Fibroblast of lung (primary cell): Measurements from ENCODE around the gene TCERG1L. TPM values are rescaled to one million over a fixed set of nuclear protein-coding genes. Genes with fewer than 3 reads are reported as not detected.

Experiments
- DNase-seq, 2 donors: peaks; one replicate each; pipeline versions ENCODE4 v3.0.0 to v3.0.0-alpha.2; 2010; ENCODE audit warnings: low read depth in 2 of 2
- H2AFZ ChIP-seq: 2 replicates; pipeline ENCODE4 v1.5.1; 2012; ENCODE audit warnings: low read length, control low read depth, inconsistent platforms
- H3K27ac ChIP-seq: 2 replicates; pipeline ENCODE4 v1.5.1; 2011; ENCODE audit warnings: low read length, control low read depth; ENCODE audit not compliant: insufficient read depth
- H3K27me3 ChIP-seq: 2 replicates; pipeline ENCODE4 v1.5.1; 2011; ENCODE audit warnings: mild to moderate bottlenecking, low read length; ENCODE audit not compliant: control insufficient read depth, insufficient read depth
- H3K36me3 ChIP-seq: 2 replicates; pipeline ENCODE4 v1.5.1; 2011; ENCODE audit warnings: low read length; ENCODE audit not compliant: control insufficient read depth, insufficient read depth
- H3K4me1 ChIP-seq: 2 replicates; pipeline ENCODE4 v1.5.1; 2011; ENCODE audit warnings: low read length; ENCODE audit not compliant: control insufficient read depth, insufficient read depth; ENCODE audit errors: extremely low read depth
- H3K4me2 ChIP-seq: 2 replicates; pipeline ENCODE4 v1.5.1; 2011; ENCODE audit warnings: low read length, control low read depth; ENCODE audit not compliant: insufficient read depth; ENCODE audit errors: extremely low read depth
- H3K4me3 ChIP-seq, 4 experiments: fragments of 200-600 bp in 1 of 4; sonication (generic) in 1 of 4; replicated peaks in 1 of 4; 2 replicates each; pipeline ENCODE4 v1.5.1; 2011 to 2016; ENCODE audit warnings: low read length in 4 of 4, low read depth in 3 of 4, mild to moderate bottlenecking in 3 of 4, control low read depth in 2 of 4, inconsistent platforms in 1 of 4, mixed read lengths in 1 of 4; ENCODE audit not compliant: insufficient read depth in 1 of 4; ENCODE audit errors: control extremely low read depth in 1 of 4
- H3K79me2 ChIP-seq: 2 replicates; pipeline ENCODE4 v1.5.1; 2012; ENCODE audit warnings: mild to moderate bottlenecking, low read length, inconsistent platforms; ENCODE audit not compliant: control insufficient read depth, insufficient read depth
- H3K9ac ChIP-seq: 2 replicates; pipeline ENCODE4 v1.5.1; 2011; ENCODE audit warnings: mild to moderate bottlenecking, low read length, control low read depth; ENCODE audit not compliant: insufficient read depth
- H3K9me3 ChIP-seq: 2 replicates; pipeline ENCODE4 v1.5.1; 2012; ENCODE audit warnings: low read depth, low read length; ENCODE audit not compliant: control insufficient read depth, insufficient read depth
- H4K20me1 ChIP-seq: 2 replicates; pipeline ENCODE4 v1.5.1; 2011; ENCODE audit warnings: low read length; ENCODE audit not compliant: control insufficient read depth, insufficient read depth; ENCODE audit errors: extremely low read depth
- EZH2 ChIP-seq: IDR thresholded peaks from 2 replicates; pipeline ENCODE4 v1.5.1; 2012; ENCODE audit warnings: low read length, control low read depth, mild to moderate bottlenecking; ENCODE audit errors: missing control alignments
- polyA plus RNA-seq, 2 donors: library from polyadenylated mRNA; depleted of rRNA in 1 of 2; stranded (reverse) in 1 of 2; unstranded in 1 of 2; fragments of >200 nt; gene quantifications; 2 replicates each; pipeline ENCODE4 v1.2.1, GENCODE V29; 2011 to 2012; ENCODE audit warnings: missing spikeins in 1 of 2
- total RNA-seq: library from RNA; depleted of rRNA; stranded (reverse); fragments of >200 nt; gene quantifications from 2 replicates; pipeline ENCODE4 v1.2.1, GENCODE V29; 2014
- TF ChIP-seq, protein P1 (sequence below), 2 donors: IDR thresholded peaks in 1 of 2; conservative IDR thresholded peaks in 1 of 2; 1 replicate in 1 of 2; 2 replicates in 1 of 2; pipeline ENCODE4 v1.5.1; 2011 to 2012; ENCODE audit warnings: low read length in 2 of 2, control low read depth in 1 of 2, inconsistent platforms in 1 of 2, low read depth in 1 of 2, mild to moderate bottlenecking in 1 of 2

The TCERG1L gene
- total and polyA plus RNA-seq, 2 donors (not counting 1 experiment from before 2014, with no cell fraction given): 0.02 TPM; not detected in 1

DNA sequence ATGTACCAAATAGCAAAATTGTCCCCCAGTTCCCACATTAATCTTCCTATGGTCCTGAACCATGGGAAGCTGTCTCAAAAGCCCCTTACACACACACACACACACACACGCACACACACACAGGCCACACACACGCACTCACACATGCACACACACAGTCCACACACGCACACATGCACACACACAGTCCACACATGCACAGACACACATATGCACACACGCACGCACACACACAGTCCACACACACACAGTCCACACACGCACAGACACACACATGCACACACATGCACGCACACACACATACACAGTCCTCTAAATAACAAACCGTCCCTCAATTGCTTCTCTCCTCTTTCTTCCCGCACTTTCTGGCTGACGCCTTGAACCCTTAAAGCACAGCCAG lies 265.3 kb downstream of the TCERG1L start:
- no peaks in the 10 kb centered on the region for H3K4me1 ChIP-seq
- no peak overlapping the region for H2AFZ ChIP-seq
- H3K27ac ChIP-seq: no peak overlapping the region
- H3K79me2 ChIP-seq: no peaks in the 10 kb centered on the region
- no peaks in the 10 kb centered on the region for H3K27me3 ChIP-seq
- H3K9ac ChIP-seq: no peak overlapping the region
- H4K20me1 ChIP-seq: no peaks in the 10 kb centered on the region
- H3K4me2 ChIP-seq: no peak overlapping the region
- no peak for TF ChIP-seq EZH2
- no peak overlapping the region for H3K4me3 ChIP-seq
- no peak for DNase-seq
- no peaks in the 10 kb centered on the region for H3K36me3 ChIP-seq
- no peaks in the 10 kb centered on the region for H3K9me3 ChIP-seq

- Histone ChIP-seq H3K9me3 (no peaks in the 10 kb centered on the region), H2AFZ (no peak overlapping the region)
Measured at GRCh38 chr10:131044379-131045111, 267.0 kb downstream of the TCERG1L start.

DNA sequence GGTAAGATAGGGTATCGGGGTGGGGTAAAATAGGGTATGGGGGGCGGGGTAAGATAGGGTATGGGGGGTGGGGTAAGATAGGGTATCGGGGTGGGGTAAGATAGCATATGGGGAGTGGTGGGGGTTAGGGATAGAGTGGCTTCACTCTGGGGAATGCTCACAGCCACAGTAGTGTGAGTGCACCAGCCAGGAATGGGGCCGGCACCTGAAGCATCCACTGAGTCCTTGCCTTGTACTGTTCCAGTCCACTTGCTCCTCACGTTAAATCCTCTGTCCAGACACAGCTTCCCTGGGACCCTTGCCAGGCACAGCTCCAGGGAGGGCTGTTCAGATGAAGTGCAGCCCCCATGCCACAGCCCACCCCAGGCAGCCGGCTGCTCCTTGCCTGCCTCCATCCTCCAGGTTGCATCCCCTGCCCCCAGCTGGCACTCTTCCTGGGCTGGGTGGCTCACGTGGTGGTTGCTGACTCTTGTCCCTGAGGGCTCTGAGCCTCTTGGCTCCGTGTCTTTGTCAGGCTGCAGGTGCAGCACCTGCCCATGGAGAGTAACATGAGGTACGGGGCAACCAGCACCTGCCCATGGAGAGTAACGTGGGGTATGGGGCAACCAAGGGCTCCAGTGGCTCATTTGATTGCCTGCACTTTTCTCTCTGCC lies 268.4 kb downstream of the TCERG1L start:
- Histone ChIP-seq H2AFZ (no peak overlapping the region), H3K4me3 (no peak overlapping the region), H3K27me3 (no peaks in the 10 kb centered on the region), H3K4me1 (no peaks in the 10 kb centered on the region), H3K4me2 (no peak overlapping the region), H3K9me3 (no peaks in the 10 kb centered on the region), H3K27ac (no peak overlapping the region), H3K36me3 (no peaks in the 10 kb centered on the region), H4K20me1 (no peaks in the 10 kb centered on the region), H3K9ac (no peak overlapping the region), H3K79me2 (no peaks in the 10 kb centered on the region)
- TF ChIP-seq EZH2: no peak
- TF ChIP-seq, protein P1, sequence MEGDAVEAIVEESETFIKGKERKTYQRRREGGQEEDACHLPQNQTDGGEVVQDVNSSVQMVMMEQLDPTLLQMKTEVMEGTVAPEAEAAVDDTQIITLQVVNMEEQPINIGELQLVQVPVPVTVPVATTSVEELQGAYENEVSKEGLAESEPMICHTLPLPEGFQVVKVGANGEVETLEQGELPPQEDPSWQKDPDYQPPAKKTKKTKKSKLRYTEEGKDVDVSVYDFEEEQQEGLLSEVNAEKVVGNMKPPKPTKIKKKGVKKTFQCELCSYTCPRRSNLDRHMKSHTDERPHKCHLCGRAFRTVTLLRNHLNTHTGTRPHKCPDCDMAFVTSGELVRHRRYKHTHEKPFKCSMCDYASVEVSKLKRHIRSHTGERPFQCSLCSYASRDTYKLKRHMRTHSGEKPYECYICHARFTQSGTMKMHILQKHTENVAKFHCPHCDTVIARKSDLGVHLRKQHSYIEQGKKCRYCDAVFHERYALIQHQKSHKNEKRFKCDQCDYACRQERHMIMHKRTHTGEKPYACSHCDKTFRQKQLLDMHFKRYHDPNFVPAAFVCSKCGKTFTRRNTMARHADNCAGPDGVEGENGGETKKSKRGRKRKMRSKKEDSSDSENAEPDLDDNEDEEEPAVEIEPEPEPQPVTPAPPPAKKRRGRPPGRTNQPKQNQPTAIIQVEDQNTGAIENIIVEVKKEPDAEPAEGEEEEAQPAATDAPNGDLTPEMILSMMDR (conservative IDR thresholded peaks at IDR 0.05 in 1 of 2, IDR thresholded peaks at IDR 0.05 in 1 of 2; ENCODE audit: low read depth in 1 of 2, low read length in 2 of 2): no peak
- no peak for DNase-seq

More at GRCh38 chr10:131044379-131045111, 267.0 kb downstream of the TCERG1L start:
- DNase-seq: no peak
- no peak overlapping the region for H3K4me3 ChIP-seq
- TF ChIP-seq EZH2: no peak
- TF ChIP-seq, protein P1 (conservative IDR thresholded peaks at IDR 0.05 in 1 of 2, IDR thresholded peaks at IDR 0.05 in 1 of 2; ENCODE audit: low read depth in 1 of 2, low read length in 2 of 2): no peak
- no peak overlapping the region for H3K9ac ChIP-seq
- no peaks in the 10 kb centered on the region for H3K79me2 ChIP-seq
- no peak overlapping the region for H3K4me2 ChIP-seq
- no peaks in the 10 kb centered on the region for H3K27me3 ChIP-seq
- H3K27ac ChIP-seq: no peak overlapping the region
- H3K36me3 ChIP-seq: no peaks in the 10 kb centered on the region
- H3K4me1 ChIP-seq: no peaks in the 10 kb centered on the region
- H4K20me1 ChIP-seq: no peaks in the 10 kb centered on the region
